ENCODE measurements around the gene SCUBE3.

GRCh38 chr6:35224720-35225119 is 11.0 kb downstream of the SCUBE3 start:
- TF ChIP-seq CTCF (IDR thresholded peaks at IDR 0.05; ENCODE audit: poor library complexity) (no peak), EZH2 (IDR thresholded peaks at IDR 0.05; ENCODE audit: borderline replicate concordance) (no peak), EZH2phosphoT487 (IDR thresholded peaks at IDR 0.05; ENCODE audit: low read depth, severe bottlenecking, unreplicated experiment) (no peak)

Measured in hepatocyte (in vitro differentiated cells).